Measurements from ENCODE around the gene PYCARD.

DNA sequence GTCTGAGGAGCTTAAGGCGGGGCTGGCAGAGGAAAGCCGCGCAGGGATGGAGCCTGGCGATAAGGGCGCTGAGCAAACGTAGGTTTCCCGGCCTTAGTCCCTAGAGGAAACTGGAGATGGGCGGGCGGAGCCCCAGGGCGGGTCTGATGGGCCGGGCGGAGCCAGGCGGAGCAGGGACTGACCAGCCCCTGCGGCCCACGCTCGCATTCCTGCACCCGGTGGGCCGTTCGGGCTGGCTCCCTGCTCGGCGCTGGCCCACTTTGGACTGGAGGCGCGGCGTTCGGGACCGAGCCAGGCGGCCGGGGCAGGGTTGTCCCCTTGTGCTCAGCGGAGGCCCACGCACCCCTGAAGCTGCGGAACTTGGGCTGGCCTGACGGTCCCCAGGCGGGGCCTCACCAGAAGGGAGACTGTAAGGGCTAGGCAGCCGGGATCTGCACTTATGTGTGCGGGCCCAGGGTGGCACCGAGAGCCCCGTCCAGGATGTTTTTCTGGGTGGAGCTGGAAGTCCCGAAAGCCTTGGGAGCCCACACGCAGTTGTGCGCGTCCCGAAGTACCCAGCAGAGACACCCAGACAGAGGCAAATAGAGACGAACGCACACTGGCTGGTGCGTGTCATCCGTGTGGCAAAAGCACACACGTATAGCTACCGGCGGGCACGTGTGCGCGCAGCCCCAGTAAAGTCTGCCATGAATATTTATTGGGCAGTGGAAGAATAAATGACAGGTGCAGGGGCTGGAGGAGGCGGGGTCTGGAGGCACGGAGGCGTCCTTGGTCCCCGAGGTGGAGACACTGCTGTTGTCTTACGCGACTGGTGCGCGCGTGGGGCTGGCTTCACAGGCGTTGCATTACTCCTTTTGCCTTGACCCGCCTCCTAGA, 13.0 kb upstream of the PYCARD start:
- TF ChIP-seq POLR2A (IDR thresholded peaks at IDR 0.05; ENCODE audit: low read depth, low read length) (no peak), EZH2 (IDR thresholded peaks at IDR 0.05; ENCODE audit: borderline replicate concordance, low read depth, low read length, severe bottlenecking) (peak; percentile 73)
- TF ChIP-seq, protein P1, sequence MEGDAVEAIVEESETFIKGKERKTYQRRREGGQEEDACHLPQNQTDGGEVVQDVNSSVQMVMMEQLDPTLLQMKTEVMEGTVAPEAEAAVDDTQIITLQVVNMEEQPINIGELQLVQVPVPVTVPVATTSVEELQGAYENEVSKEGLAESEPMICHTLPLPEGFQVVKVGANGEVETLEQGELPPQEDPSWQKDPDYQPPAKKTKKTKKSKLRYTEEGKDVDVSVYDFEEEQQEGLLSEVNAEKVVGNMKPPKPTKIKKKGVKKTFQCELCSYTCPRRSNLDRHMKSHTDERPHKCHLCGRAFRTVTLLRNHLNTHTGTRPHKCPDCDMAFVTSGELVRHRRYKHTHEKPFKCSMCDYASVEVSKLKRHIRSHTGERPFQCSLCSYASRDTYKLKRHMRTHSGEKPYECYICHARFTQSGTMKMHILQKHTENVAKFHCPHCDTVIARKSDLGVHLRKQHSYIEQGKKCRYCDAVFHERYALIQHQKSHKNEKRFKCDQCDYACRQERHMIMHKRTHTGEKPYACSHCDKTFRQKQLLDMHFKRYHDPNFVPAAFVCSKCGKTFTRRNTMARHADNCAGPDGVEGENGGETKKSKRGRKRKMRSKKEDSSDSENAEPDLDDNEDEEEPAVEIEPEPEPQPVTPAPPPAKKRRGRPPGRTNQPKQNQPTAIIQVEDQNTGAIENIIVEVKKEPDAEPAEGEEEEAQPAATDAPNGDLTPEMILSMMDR (IDR thresholded peaks at IDR 0.05; ENCODE audit: extremely low read depth in 1 of 2, insufficient read depth in 1 of 2, low read depth in 1 of 2, low read length in 2 of 2): no peak
